Rectal smooth muscle tissue (tissue), 1 donor: ENCODE data around the gene ASTE1.

Experiments used
- H3K27ac ChIP-seq: one replicate; pipeline ENCODE4 v1.7.0; 2013; ENCODE audit warnings: low read depth, low read length, inconsistent platforms
- H3K27me3 ChIP-seq: one replicate; pipeline ENCODE4 v1.7.0; 2013; ENCODE audit warnings: low read length; ENCODE audit not compliant: control insufficient read depth, insufficient read depth
- H3K36me3 ChIP-seq: one replicate; pipeline ENCODE4 v1.7.0; 2013; ENCODE audit warnings: low read length; ENCODE audit not compliant: control insufficient read depth, insufficient read depth
- H3K4me1 ChIP-seq: one replicate; pipeline ENCODE4 v1.7.0; 2013; ENCODE audit warnings: low read length; ENCODE audit not compliant: control insufficient read depth, insufficient read depth
- H3K4me3 ChIP-seq: one replicate; pipeline ENCODE4 v1.7.0; 2013; ENCODE audit warnings: low read length
- H3K9ac ChIP-seq: one replicate; pipeline ENCODE4 v1.7.0; 2013; ENCODE audit warnings: low read length

Gene ASTE1

GRCh38 chr3:131036986-131037385 is 10.4 kb upstream of the ASTE1 start:
- H3K27me3 ChIP-seq: no peaks in the 10 kb centered on the region
- H3K27ac ChIP-seq: no peak overlapping the region
- H3K4me3 ChIP-seq: no peak overlapping the region
- H3K36me3 ChIP-seq: no peaks in the 10 kb centered on the region
- H3K4me1 ChIP-seq: no peaks in the 10 kb centered on the region
- H3K9ac ChIP-seq: no peak overlapping the region

- H3K36me3 ChIP-seq: no peaks in the 10 kb centered on the region
- no peaks in the 10 kb centered on the region for H3K4me1 ChIP-seq
- H3K27ac ChIP-seq: no peak overlapping the region
- H3K9ac ChIP-seq: no peak overlapping the region
- H3K4me3 ChIP-seq: no peak overlapping the region
- H3K27me3 ChIP-seq: no peaks in the 10 kb centered on the region
Observed at GRCh38 chr3:131036200-131036816, 9.7 kb upstream of the ASTE1 start.

GRCh38 chr3:131033480-131034080 is 7.0 kb upstream of the ASTE1 start:
- no peaks in the 10 kb centered on the region for H3K36me3 ChIP-seq
- H3K9ac ChIP-seq: no peak overlapping the region
- no peaks in the 10 kb centered on the region for H3K27me3 ChIP-seq
- H3K27ac ChIP-seq: no peak overlapping the region
- no peak overlapping the region for H3K4me3 ChIP-seq
- no peaks in the 10 kb centered on the region for H3K4me1 ChIP-seq

GRCh38 chr3:131031660-131032059 is 5.0 kb upstream of the ASTE1 start:
- no peaks in the 10 kb centered on the region for H3K27me3 ChIP-seq
- H3K27ac ChIP-seq: no peak overlapping the region
- no peak overlapping the region for H3K9ac ChIP-seq
- H3K4me3 ChIP-seq: no peak overlapping the region
- peaks cover 6% of the 10 kb centered on the region for H3K4me1 ChIP-seq
- H3K36me3 ChIP-seq: no peaks in the 10 kb centered on the region

- peaks cover 13% of the 10 kb centered on the region for H3K4me1 ChIP-seq
- H3K4me3 ChIP-seq: no peak overlapping the region
- no peak overlapping the region for H3K27ac ChIP-seq
- H3K27me3 ChIP-seq: no peaks in the 10 kb centered on the region
- no peaks in the 10 kb centered on the region for H3K36me3 ChIP-seq
- no peak overlapping the region for H3K9ac ChIP-seq
Observed at GRCh38 chr3:131028844-131029243, 2.2 kb upstream of the ASTE1 start.

GRCh38 chr3:131025539-131025938 is 1.1 kb downstream of the ASTE1 start:
- Histone ChIP-seq H3K27me3 (no peaks in the 10 kb centered on the region), H3K4me3 (peak overlapping the region; percentile 90), H3K36me3 (no peaks in the 10 kb centered on the region), H3K27ac (no peak overlapping the region), H3K9ac (no peak overlapping the region), H3K4me1 (peaks cover 13% of the 10 kb centered on the region)

GRCh38 chr3:131020122-131020693 is 6.4 kb downstream of the ASTE1 start:
- Histone ChIP-seq H3K9ac (no peak overlapping the region), H3K4me1 (no peaks in the 10 kb centered on the region), H3K27me3 (no peaks in the 10 kb centered on the region), H3K27ac (no peak overlapping the region), H3K4me3 (no peak overlapping the region), H3K36me3 (peaks cover 4% of the 10 kb centered on the region)

- Histone ChIP-seq H3K27ac (no peak overlapping the region), H3K27me3 (no peaks in the 10 kb centered on the region), H3K36me3 (peaks cover 4% of the 10 kb centered on the region), H3K4me1 (no peaks in the 10 kb centered on the region), H3K9ac (no peak overlapping the region), H3K4me3 (no peak overlapping the region)
Observed at GRCh38 chr3:131018970-131019369, 7.7 kb downstream of the ASTE1 start.

GRCh38 chr3:131009698-131010097 is 16.9 kb downstream of the ASTE1 start:
- Histone ChIP-seq H3K27me3 (no peaks in the 10 kb centered on the region), H3K4me3 (no peak overlapping the region), H3K4me1 (no peaks in the 10 kb centered on the region), H3K9ac (no peak overlapping the region), H3K36me3 (peaks cover 2% of the 10 kb centered on the region), H3K27ac (no peak overlapping the region)

GRCh38 chr3:131008326-131008725 is 18.3 kb downstream of the ASTE1 start:
- no peak overlapping the region for H3K27ac ChIP-seq
- H3K4me1 ChIP-seq: no peaks in the 10 kb centered on the region
- no peaks in the 10 kb centered on the region for H3K27me3 ChIP-seq
- no peak overlapping the region for H3K9ac ChIP-seq
- peaks cover 2% of the 10 kb centered on the region for H3K36me3 ChIP-seq
- no peak overlapping the region for H3K4me3 ChIP-seq

- Histone ChIP-seq H3K4me1 (no peaks in the 10 kb centered on the region), H3K9ac (no peak overlapping the region), H3K36me3 (peaks cover 2% of the 10 kb centered on the region), H3K4me3 (no peak overlapping the region), H3K27me3 (no peaks in the 10 kb centered on the region), H3K27ac (no peak overlapping the region)
Observed at GRCh38 chr3:131007782-131008181, 18.8 kb downstream of the ASTE1 start.

GRCh38 chr3:131007256-131007655 is 19.4 kb downstream of the ASTE1 start:
- Histone ChIP-seq H3K27ac (no peak overlapping the region), H3K36me3 (peaks cover 2% of the 10 kb centered on the region), H3K27me3 (no peaks in the 10 kb centered on the region), H3K4me3 (no peak overlapping the region), H3K4me1 (no peaks in the 10 kb centered on the region), H3K9ac (no peak overlapping the region)

- Histone ChIP-seq H3K9ac (no peak overlapping the region), H3K36me3 (peaks cover 2% of the 10 kb centered on the region), H3K27ac (no peak overlapping the region), H3K4me1 (no peaks in the 10 kb centered on the region), H3K4me3 (no peak overlapping the region), H3K27me3 (no peaks in the 10 kb centered on the region)
Observed at GRCh38 chr3:131004603-131005002, 22.0 kb downstream of the ASTE1 start.
